AG04449 (cell line): ENCODE data around the gene NEK6.

ENCODE experiments used
- CTCF ChIA-PET: fragments of 350-600 bp; formaldehyde crosslinking; extraction: SDS; loops from one replicate; lab custom pipeline; 2021; ENCODE audit warnings: antibody characterized with exemption; lab: Yijun Ruan, JAX
- POLR2A ChIA-PET: fragments of 400-600, 350-600 bp; formaldehyde crosslinking; extraction: SDS; loops from one replicate; lab custom pipeline; 2020; ENCODE audit warnings: antibody characterized with exemption, inconsistent platforms; lab: Yijun Ruan, JAX
- DNase-seq: peaks from one replicate; pipeline ENCODE4 v3.0.0-alpha.2; 2010; ENCODE audit warnings: low read depth, low spot score
- H3K4me3 ChIP-seq: 2 replicates; pipeline ENCODE4 v1.5.1; 2011; ENCODE audit warnings: low read depth, mild to moderate bottlenecking, control low read depth, low read length
- CTCF ChIP-seq: IDR thresholded peaks from one replicate; pipeline ENCODE4 v1.5.1; 2011; ENCODE audit warnings: mild to moderate bottlenecking, moderate library complexity, low read length, control low read depth, inconsistent platforms; ENCODE audit not compliant: insufficient read depth; ENCODE audit errors: missing control alignments

NEK6 gene

GRCh38 chr9:124321416-124321815, 63.7 kb downstream of the NEK6 start:
- POLR2A ChIA-PET, result no interaction called here
- no peak for TF ChIP-seq CTCF
- CTCF ChIA-PET, result interaction anchor here (1.0 to 7.6 kb wide), 15 partner anchors 10 to 920 kb away, joined by 3 to 74 read pairs (median 6); no protein-coding TSS in a partner anchor

DNA sequence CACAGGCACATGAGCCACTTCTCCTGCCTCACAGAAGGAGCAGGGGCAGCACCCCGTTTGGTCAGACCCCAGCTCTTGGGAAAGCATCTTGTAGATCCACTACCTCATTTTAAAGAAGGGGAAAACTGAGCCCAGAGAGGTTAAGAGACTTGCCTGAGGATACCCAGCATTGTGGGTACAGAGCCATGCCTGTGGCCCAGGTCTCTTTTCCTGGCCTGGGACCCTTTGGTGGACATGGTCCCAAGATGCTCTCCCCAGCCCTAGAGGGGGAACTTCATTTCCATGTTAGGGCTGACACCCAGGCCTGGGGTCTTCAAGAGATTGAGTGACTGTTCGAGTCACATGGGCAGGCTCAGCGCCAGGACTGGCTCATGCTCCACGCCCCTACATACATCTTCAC, 64.2 kb downstream of the NEK6 start:
- CTCF ChIA-PET, result interaction anchor here (1.3 to 7.6 kb wide), 9 partner anchors 9 to 195 kb away, joined by 3 to 74 read pairs (median 19); no protein-coding TSS in a partner anchor
- POLR2A ChIA-PET, result no interaction called here
- no peak for DNase-seq
- no peak overlapping the region for H3K4me3 ChIP-seq
- no peak for TF ChIP-seq CTCF

More at GRCh38 chr9:124321416-124321815, 63.7 kb downstream of the NEK6 start:
- DNase-seq, result no peak
- H3K4me3 ChIP-seq, result no peak overlapping the region

- no peak for TF ChIP-seq CTCF
- ChIA-PET POLR2A (no interaction called here), CTCF (interaction anchor here (1.1 to 7.6 kb wide), 6 partner anchors 8 to 196 kb away, joined by 3 to 74 read pairs (median 14); no protein-coding TSS in a partner anchor)
- DNase-seq, result no peak
- H3K4me3 ChIP-seq, result no peak overlapping the region
Measured at GRCh38 chr9:124322618-124323432, 65.1 kb downstream of the NEK6 start.

DNA sequence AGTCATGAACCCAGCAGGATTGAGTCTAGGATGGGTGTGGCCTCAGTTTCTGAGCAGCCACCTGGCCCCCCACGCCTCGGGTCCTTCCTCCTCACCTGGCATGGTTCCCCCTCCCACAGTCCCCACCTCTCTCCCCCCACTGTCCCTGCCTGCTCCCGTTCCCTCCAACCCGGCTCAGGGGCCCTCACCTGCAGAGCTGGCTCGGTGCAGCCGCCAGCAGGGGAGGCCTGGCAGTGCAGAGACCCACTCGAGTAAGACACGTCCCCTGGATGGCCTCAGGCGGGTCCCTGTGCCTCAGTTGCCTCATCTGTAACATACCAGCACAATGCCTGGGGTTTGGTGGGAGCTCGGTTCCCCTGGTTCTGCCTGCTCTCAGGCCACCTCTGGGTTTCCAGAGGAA, 66.2 kb downstream of the NEK6 start:
- CTCF ChIA-PET, result interaction anchor here (1.1 to 7.6 kb wide), 4 partner anchors 14 to 197 kb away, joined by 3 to 74 read pairs (median 8); no protein-coding TSS in a partner anchor
- POLR2A ChIA-PET, result no interaction called here

DNA sequence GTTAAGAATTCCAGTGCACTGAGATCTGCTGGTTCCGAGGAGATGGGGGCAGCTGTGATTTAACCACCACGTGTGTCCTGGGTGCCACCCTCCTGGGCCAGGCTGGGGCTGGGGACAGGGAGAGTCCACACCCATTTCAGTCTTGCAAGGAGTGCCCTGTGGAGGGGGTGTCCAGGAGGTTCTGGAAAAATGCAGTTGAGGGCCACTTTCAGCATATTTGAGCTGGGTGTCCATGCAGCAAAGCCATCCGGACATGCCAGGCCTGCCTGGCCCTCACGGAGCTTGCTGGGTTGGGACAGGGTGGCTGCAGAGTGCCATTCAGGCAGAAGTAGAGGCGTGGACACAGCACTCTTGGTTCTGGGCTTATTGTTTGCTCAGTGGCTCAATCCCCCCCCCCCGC, 68.1 kb downstream of the NEK6 start:
- DNase-seq, result no peak
- ChIA-PET POLR2A (no interaction called here), CTCF (interaction anchor here (1.7 kb wide), 1 partner anchor 14 kb away, joined by 5 read pairs; no protein-coding TSS in a partner anchor)
- no peak overlapping the region for H3K4me3 ChIP-seq
- TF ChIP-seq CTCF, result no peak

More for the DNA sequence above, 66.2 kb downstream of the NEK6 start:
- no peak overlapping the region for H3K4me3 ChIP-seq
- TF ChIP-seq CTCF, result no peak
- no peak for DNase-seq

- CTCF ChIA-PET, result interaction anchor here (0.9 to 4.2 kb wide), 3 partner anchors 14 to 200 kb away, joined by 3 to 20 read pairs (median 5); no protein-coding TSS in a partner anchor
- DNase-seq, result no peak
- H3K4me3 ChIP-seq, result no peak overlapping the region
- POLR2A ChIA-PET, result no interaction called here
- no peak for TF ChIP-seq CTCF
Measured at GRCh38 chr9:124326378-124326777, 68.6 kb downstream of the NEK6 start.
